Measurements from ENCODE around the gene ST14. TPM values are rescaled to one million over a fixed set of nuclear protein-coding genes. Genes with fewer than 3 reads are reported as not detected.

ST14 gene
- total RNA-seq, 4 donors from 2014 or later, result 0.62 to 16.5 (median 1.8) TPM

DNA sequence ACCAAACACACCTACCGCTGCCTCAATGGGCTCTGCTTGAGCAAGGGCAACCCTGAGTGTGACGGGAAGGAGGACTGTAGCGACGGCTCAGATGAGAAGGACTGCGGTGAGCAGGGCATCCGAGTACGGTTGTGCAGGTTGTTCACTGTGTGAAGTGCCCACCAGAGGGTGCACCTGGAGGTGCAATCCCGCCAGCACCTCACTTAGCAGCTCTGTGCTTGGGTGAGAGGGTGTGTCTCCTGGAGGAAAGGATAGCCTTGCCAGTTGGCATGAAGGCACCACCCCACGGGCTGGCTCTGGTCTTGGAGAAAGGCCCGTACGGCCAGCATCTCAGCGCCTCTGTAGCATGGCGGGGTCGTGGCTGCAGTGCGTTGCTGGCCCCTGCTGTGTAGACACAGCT is 39.4 kb downstream of the ST14 start:
- no peaks in the 10 kb centered on the region for H3K4me1 ChIP-seq
- H3K36me3 ChIP-seq, result no peaks in the 10 kb centered on the region
- TF ChIP-seq EP300 (IDR thresholded peaks at IDR 0.05) (no peak), POLR2AphosphoS5 (IDR thresholded peaks at IDR 0.05) (no peak), POLR2A (IDR thresholded peaks at IDR 0.05) (no peak)
- TF ChIP-seq, protein P1, sequence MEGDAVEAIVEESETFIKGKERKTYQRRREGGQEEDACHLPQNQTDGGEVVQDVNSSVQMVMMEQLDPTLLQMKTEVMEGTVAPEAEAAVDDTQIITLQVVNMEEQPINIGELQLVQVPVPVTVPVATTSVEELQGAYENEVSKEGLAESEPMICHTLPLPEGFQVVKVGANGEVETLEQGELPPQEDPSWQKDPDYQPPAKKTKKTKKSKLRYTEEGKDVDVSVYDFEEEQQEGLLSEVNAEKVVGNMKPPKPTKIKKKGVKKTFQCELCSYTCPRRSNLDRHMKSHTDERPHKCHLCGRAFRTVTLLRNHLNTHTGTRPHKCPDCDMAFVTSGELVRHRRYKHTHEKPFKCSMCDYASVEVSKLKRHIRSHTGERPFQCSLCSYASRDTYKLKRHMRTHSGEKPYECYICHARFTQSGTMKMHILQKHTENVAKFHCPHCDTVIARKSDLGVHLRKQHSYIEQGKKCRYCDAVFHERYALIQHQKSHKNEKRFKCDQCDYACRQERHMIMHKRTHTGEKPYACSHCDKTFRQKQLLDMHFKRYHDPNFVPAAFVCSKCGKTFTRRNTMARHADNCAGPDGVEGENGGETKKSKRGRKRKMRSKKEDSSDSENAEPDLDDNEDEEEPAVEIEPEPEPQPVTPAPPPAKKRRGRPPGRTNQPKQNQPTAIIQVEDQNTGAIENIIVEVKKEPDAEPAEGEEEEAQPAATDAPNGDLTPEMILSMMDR (IDR thresholded peaks at IDR 0.05), result no peak
- no peak for ATAC-seq
- H3K27ac ChIP-seq, result no peak overlapping the region
- H3K9me3 ChIP-seq, result no peaks in the 10 kb centered on the region
- no peaks in the 10 kb centered on the region for H3K27me3 ChIP-seq
- 87% methylated on average over 7 of the region's 15 CpGs; no CpG with 5 or more reads in 1 of the 2 donors for WGBS, 2 donors (ENCODE audit: low coverage in 1 of 2)
- H3K4me3 ChIP-seq, result no peak overlapping the region

DNA sequence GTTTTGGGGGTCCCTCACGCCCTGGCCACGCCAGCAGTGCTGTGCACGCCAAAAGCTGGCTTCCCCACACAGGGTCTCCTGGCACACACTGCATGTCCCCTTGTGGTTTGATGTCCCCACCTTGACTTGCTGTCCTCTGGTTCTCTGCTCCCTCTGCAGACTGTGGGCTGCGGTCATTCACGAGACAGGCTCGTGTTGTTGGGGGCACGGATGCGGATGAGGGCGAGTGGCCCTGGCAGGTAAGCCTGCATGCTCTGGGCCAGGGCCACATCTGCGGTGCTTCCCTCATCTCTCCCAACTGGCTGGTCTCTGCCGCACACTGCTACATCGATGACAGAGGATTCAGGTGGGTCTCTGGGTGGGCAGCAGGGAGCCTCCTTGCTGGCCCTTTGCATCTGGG is 40.2 kb downstream of the ST14 start:
- no peaks in the 10 kb centered on the region for H3K27me3 ChIP-seq
- H3K4me1 ChIP-seq, result no peaks in the 10 kb centered on the region
- no peaks in the 10 kb centered on the region for H3K9me3 ChIP-seq
- WGBS, 2 donors (ENCODE audit: low coverage in 1 of 2), result 55 to 93% methylated on average over 2 to 5 of the region's 12 CpGs
- H3K4me3 ChIP-seq, result no peak overlapping the region
- no peak overlapping the region for H3K27ac ChIP-seq
- H3K36me3 ChIP-seq, result no peaks in the 10 kb centered on the region
- TF ChIP-seq POLR2A (IDR thresholded peaks at IDR 0.05), result no peak
- ATAC-seq, result no peak

DNA sequence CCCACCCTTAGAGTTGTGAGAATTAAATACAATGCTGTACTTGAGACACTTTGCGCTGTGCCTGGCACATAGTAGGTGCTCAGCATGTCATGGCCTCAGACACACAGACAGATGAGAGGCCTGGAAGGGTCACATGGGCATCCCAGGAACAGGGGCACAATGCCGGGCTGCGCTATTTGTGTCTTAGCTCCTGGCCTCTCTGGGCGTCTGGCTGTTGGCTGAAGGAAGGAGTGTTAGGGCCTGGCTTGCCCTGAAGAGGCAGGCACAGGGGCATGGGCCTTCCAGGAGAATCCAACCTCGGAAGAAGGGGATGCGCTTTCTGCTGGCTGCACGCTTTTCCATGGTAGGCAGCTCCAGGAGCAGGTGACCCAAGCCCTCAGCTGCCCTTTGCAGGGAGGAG is 41.4 kb downstream of the ST14 start:
- WGBS, 2 donors (ENCODE audit: low coverage in 1 of 2), result 80 to 90% methylated on average over 4 of the region's 7 CpGs
- Histone ChIP-seq H3K4me1 (no peaks in the 10 kb centered on the region), H3K36me3 (no peaks in the 10 kb centered on the region), H3K9me3 (no peaks in the 10 kb centered on the region), H3K27ac (no peak overlapping the region), H3K27me3 (no peaks in the 10 kb centered on the region), H3K4me3 (no peak overlapping the region)
- no peak for ATAC-seq
- TF ChIP-seq, protein P1 (IDR thresholded peaks at IDR 0.05), result no peak

DNA sequence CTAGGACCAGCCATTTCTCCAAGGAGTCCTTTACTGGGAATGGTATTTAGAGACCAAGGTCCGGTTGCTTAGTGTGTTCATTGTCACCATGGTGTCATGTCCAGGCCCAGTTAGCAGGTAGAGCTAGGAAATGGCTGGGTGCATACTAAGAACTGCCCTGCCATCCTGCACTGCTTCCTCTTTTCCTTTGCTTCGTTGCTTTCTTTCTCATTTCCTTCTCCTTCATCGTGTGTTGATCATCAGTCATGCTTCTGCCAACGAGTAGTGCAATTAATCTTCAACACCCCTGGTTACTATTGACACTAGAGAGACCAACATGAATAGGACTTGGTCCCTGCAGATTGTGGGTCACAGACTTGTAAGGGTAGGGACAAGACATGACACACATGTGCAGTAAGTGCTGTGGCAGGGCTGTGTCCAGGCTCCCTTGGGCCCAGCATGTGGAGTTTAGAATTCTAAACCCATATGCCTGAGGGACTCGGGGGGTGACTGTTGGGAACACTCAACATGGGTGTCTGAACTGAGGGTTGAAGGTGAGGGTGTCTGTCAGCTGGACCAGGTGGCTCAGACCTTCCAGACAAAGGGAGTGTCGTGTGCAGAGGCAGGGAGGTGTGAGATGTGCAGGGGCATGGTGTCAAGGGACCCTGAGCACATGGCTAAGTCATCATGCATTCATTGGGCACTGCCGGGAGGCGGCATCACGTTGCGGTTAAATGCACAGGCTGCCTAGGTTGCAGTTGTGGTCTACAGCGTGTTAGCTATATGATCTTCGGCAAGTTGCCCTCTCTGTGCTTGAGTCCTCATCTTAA is 42.6 kb downstream of the ST14 start:
- ATAC-seq, result no peak
- no peaks in the 10 kb centered on the region for H3K4me1 ChIP-seq
- WGBS, 2 donors (ENCODE audit: low coverage in 1 of 2), result 69 to 70% methylated on average over 3 to 11 of the region's 12 CpGs
- H3K4me3 ChIP-seq, result no peak overlapping the region
- no peaks in the 10 kb centered on the region for H3K36me3 ChIP-seq
- H3K27ac ChIP-seq, result no peak overlapping the region
- TF ChIP-seq EP300 (IDR thresholded peaks at IDR 0.05) (no peak), POLR2AphosphoS5 (IDR thresholded peaks at IDR 0.05) (no peak)
- TF ChIP-seq, protein P1 (IDR thresholded peaks at IDR 0.05), result no peak
- H3K27me3 ChIP-seq, result no peaks in the 10 kb centered on the region
- no peaks in the 10 kb centered on the region for H3K9me3 ChIP-seq

DNA sequence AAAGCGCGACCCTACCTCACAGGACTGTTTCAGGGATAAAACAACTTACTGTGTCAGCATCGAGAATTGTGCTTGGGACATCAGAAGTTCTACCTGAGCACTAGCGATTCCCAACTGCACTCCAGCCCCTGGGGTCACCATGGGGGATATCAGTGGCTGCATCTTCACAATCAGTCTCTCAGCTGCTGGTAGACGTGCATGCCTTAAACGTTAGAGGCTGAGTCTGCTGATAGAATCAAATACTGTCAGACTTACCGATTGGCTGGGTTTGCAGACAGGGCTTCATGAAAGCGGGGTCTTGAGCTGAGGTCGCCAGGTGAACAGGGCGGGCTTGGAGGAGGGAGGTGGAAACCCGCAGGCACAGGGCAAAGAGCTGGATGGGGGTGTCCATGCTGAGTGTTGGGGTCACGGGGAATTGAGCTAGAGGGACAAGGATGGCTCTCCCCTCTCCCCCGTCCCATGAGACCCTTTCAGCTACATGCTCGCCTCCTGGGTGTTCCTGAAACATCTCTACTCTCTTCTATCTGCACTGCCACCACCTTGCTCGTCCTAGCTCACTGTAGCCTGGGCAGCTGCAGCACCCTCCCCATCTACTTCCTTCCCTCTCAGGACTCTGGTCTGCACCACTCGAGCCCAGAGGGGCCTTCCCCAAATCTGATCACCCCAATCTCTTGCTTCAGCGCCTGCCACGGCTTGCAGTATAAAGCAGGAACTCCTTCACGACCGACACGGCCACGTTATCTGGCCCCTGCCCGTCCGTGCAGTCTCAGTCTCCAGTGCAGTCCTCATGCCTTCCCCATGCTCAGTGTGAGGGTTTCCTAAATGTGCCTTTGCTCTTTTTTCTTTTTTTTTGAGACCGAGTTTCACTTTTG is 43.5 kb downstream of the ST14 start:
- no peaks in the 10 kb centered on the region for H3K27me3 ChIP-seq
- no peaks in the 10 kb centered on the region for H3K4me1 ChIP-seq
- H3K4me3 ChIP-seq, result no peak overlapping the region
- H3K36me3 ChIP-seq, result no peaks in the 10 kb centered on the region
- no peak for ATAC-seq
- H3K27ac ChIP-seq, result no peak overlapping the region
- no peak for TF ChIP-seq EP300 (IDR thresholded peaks at IDR 0.05)
- no peak for TF ChIP-seq POLR2A (IDR thresholded peaks at IDR 0.05)
- TF ChIP-seq, protein P1 (IDR thresholded peaks at IDR 0.05), result no peak
- no peak for TF ChIP-seq POLR2AphosphoS5 (IDR thresholded peaks at IDR 0.05)
- H3K9me3 ChIP-seq, result no peaks in the 10 kb centered on the region
- 74 to 88% methylated on average over 8 to 22 of the region's 25 CpGs for WGBS, 2 donors (ENCODE audit: low coverage in 1 of 2)
